Activated naive CD4-positive, alpha-beta T cell treated with Interleukin-2 at 50 U/mL for 16 hours (primary cell): ENCODE data around the gene COIL.
"Not testable (repeated sequence)": the region's sequence is repeated elsewhere in the genome, so short reads cannot be mapped to it uniquely, and the experiment has no call there.

Experiments
- DNase-seq: peaks from one replicate; pipeline ENCODE4 v3.0.0-alpha.2; 2020

The COIL gene

GRCh38 chr17:56978441-56979090, 17.7 kb upstream of the COIL start:
- no peak for DNase-seq

- peak; percentile 80 for DNase-seq
Measured at GRCh38 chr17:56977673-56978395, 17.0 kb upstream of the COIL start, which contains the start of gene SCPEP1. Gene SCPEP1, plus strand, starts transcription at chr17:56978131. Its CDS starts 29 bp downstream, at chr17:56978160.

GRCh38 chr17:56976941-56977608, 16.2 kb upstream of the COIL start:
- no peak for DNase-seq

GRCh38 chr17:56975656-56976055, 14.8 kb upstream of the COIL start:
- DNase-seq: no peak

- DNase-seq: no peak
Measured at GRCh38 chr17:56974055-56974454, 13.2 kb upstream of the COIL start.

GRCh38 chr17:56973520-56973919, 12.7 kb upstream of the COIL start:
- no peak for DNase-seq

GRCh38 chr17:56972111-56972730, 11.4 kb upstream of the COIL start:
- DNase-seq: no peak

- no peak for DNase-seq
Measured at GRCh38 chr17:56970974-56971373, 10.1 kb upstream of the COIL start.

GRCh38 chr17:56966338-56966737, 5.5 kb upstream of the COIL start:
- no peak for DNase-seq

GRCh38 chr17:56965681-56966080, 4.8 kb upstream of the COIL start:
- not testable (repeated sequence) for DNase-seq

- DNase-seq: not testable (repeated sequence)
Measured at GRCh38 chr17:56965241-56965640, 4.4 kb upstream of the COIL start.

- DNase-seq: no peak
Measured at GRCh38 chr17:56956992-56957391, 3.9 kb downstream of the COIL start.

GRCh38 chr17:56949595-56949994, 11.3 kb downstream of the COIL start:
- no peak for DNase-seq

- no peak for DNase-seq
Measured at GRCh38 chr17:56948491-56948890, 12.4 kb downstream of the COIL start.

- no peak for DNase-seq
Measured at GRCh38 chr17:56947741-56948140, 13.1 kb downstream of the COIL start.

- no peak for DNase-seq
Measured at GRCh38 chr17:56945938-56946505, 14.8 kb downstream of the COIL start.

GRCh38 chr17:56943505-56944125, 17.2 kb downstream of the COIL start:
- no peak for DNase-seq

- no peak for DNase-seq
Measured at GRCh38 chr17:56939869-56940484, 20.9 kb downstream of the COIL start.

GRCh38 chr17:56938206-56938605, 22.6 kb downstream of the COIL start:
- DNase-seq: not testable (repeated sequence)

- no peak for DNase-seq
Measured at GRCh38 chr17:56937687-56938086, 23.2 kb downstream of the COIL start.

GRCh38 chr17:56936697-56937322, 24.0 kb downstream of the COIL start:
- DNase-seq: no peak

GRCh38 chr17:56935461-56935860, 25.4 kb downstream of the COIL start:
- DNase-seq: no peak
